ENCODE results near the gene DHX40. TPM values are rescaled to one million over a fixed set of nuclear protein-coding genes. Genes with fewer than 3 reads are reported as not detected.

DHX40 gene
- total RNA-seq, 2 donors from 2014 or later, result 24.7 to 26.8 TPM

GRCh38 chr17:59621771-59622170 lies 56.4 kb downstream of the DHX40 start:
- intact Hi-C loops (cut with DNase I), result loop anchor here in 1 of 2 donors (10.0 kb wide), 1 partner anchor 243 kb away; no protein-coding TSS in a partner anchor
- no peak for DNase-seq (ENCODE audit: low spot score)

- DNase-seq (ENCODE audit: low spot score), result no peak
- intact Hi-C loops (cut with DNase I), result loop anchor here in 1 of 2 donors (10.0 kb wide), 1 partner anchor 242 kb away; no protein-coding TSS in a partner anchor
These were observed 57.7 kb downstream of the DHX40 start for GRCh38 chr17:59623151-59623550.

GRCh38 chr17:59626756-59627155 lies 61.3 kb downstream of the DHX40 start:
- intact Hi-C loops (cut with DNase I), result loop anchor here in 1 of 2 donors (10.0 kb wide), 1 partner anchor 238 kb away; no protein-coding TSS in a partner anchor
- no peak for DNase-seq (ENCODE audit: low spot score)

GRCh38 chr17:59627274-59627673 lies 61.9 kb downstream of the DHX40 start:
- intact Hi-C loops (cut with DNase I), result loop anchor here in 1 of 2 donors (10.0 kb wide), 1 partner anchor 238 kb away; no protein-coding TSS in a partner anchor
- DNase-seq (ENCODE audit: low spot score), result no peak

GRCh38 chr17:59627770-59628171 lies 62.4 kb downstream of the DHX40 start:
- intact Hi-C loops (cut with DNase I), result loop anchor here (1.0 to 10.0 kb wide), 2 partner anchors 39 to 237 kb away; no protein-coding TSS in a partner anchor
- no peak for DNase-seq (ENCODE audit: low spot score)

GRCh38 chr17:59629174-59629573 lies 63.8 kb downstream of the DHX40 start:
- intact Hi-C loops (cut with DNase I), result loop anchor here in 1 of 2 donors (10.0 kb wide), 1 partner anchor 236 kb away; no protein-coding TSS in a partner anchor
- no peak for DNase-seq (ENCODE audit: low spot score)

- no peak for DNase-seq (ENCODE audit: low spot score)
- intact Hi-C loops (cut with DNase I), result no loop called here
These were observed 65.9 kb downstream of the DHX40 start for GRCh38 chr17:59631276-59631675.

GRCh38 chr17:59632398-59632797 lies 67.0 kb downstream of the DHX40 start:
- intact Hi-C loops (cut with DNase I), result no loop called here
- no peak for DNase-seq (ENCODE audit: low spot score)

- intact Hi-C loops (cut with DNase I), result no loop called here
- DNase-seq (ENCODE audit: low spot score), result no peak
These were observed 68.4 kb downstream of the DHX40 start for GRCh38 chr17:59633658-59634359.

GRCh38 chr17:59634632-59635541 lies 69.5 kb downstream of the DHX40 start:
- intact Hi-C loops (cut with DNase I), result no loop called here
- DNase-seq (ENCODE audit: low spot score), result no peak

GRCh38 chr17:59637611-59638310 lies 72.4 kb downstream of the DHX40 start:
- intact Hi-C loops (cut with DNase I), result no loop called here
- DNase-seq (ENCODE audit: low spot score), result no peak

- no peak for DNase-seq (ENCODE audit: low spot score)
- intact Hi-C loops (cut with DNase I), result no loop called here
These were observed 73.1 kb downstream of the DHX40 start for GRCh38 chr17:59638553-59638952.

- DNase-seq (ENCODE audit: low spot score), result no peak
- intact Hi-C loops (cut with DNase I), result no loop called here
These were observed 76.5 kb downstream of the DHX40 start for GRCh38 chr17:59641799-59642484.

GRCh38 chr17:59642565-59642964 lies 77.2 kb downstream of the DHX40 start:
- DNase-seq (ENCODE audit: low spot score), result no peak
- intact Hi-C loops (cut with DNase I), result no loop called here

- intact Hi-C loops (cut with DNase I), result no loop called here
- no peak for DNase-seq (ENCODE audit: low spot score)
These were observed 78.0 kb downstream of the DHX40 start for GRCh38 chr17:59643159-59644140.

GRCh38 chr17:59647288-59647687 lies 81.9 kb downstream of the DHX40 start:
- DNase-seq (ENCODE audit: low spot score), result no peak
- intact Hi-C loops (cut with DNase I), result no loop called here

GRCh38 chr17:59649886-59650285 lies 84.5 kb downstream of the DHX40 start:
- intact Hi-C loops (cut with DNase I), result no loop called here
- no peak for DNase-seq (ENCODE audit: low spot score)

GRCh38 chr17:59650642-59651041 lies 85.2 kb downstream of the DHX40 start:
- no peak for DNase-seq (ENCODE audit: low spot score)
- intact Hi-C loops (cut with DNase I), result no loop called here

All from posterior vena cava (tissue), 2 donors.